Fibroblast of pulmonary artery (primary cell): ENCODE data around the gene GRID2.
A peak's percentile ranks its signal among the peaks of the same experiment; 100 is the strongest.

Experiments used
- DNase-seq: peaks from one replicate; pipeline ENCODE4 v3.0.0-alpha.2; 2010; ENCODE audit warnings: low read depth
- H3K4me3 ChIP-seq: replicated peaks from 2 replicates; pipeline ENCODE4 v1.5.1; 2011; ENCODE audit warnings: low read depth, mild to moderate bottlenecking, control low read depth, low read length, moderate library complexity
- CTCF ChIP-seq: IDR thresholded peaks from 2 replicates; pipeline ENCODE4 v1.5.1; 2011; ENCODE audit warnings: mild to moderate bottlenecking, control low read depth, low read length, inconsistent platforms; ENCODE audit errors: missing control alignments

Gene GRID2

GRCh38 chr4:93179044-93179443, 875.3 kb downstream of the GRID2 start:
- H3K4me3 ChIP-seq = no peak overlapping the region
- no peak for DNase-seq
- TF ChIP-seq CTCF = no peak

DNA sequence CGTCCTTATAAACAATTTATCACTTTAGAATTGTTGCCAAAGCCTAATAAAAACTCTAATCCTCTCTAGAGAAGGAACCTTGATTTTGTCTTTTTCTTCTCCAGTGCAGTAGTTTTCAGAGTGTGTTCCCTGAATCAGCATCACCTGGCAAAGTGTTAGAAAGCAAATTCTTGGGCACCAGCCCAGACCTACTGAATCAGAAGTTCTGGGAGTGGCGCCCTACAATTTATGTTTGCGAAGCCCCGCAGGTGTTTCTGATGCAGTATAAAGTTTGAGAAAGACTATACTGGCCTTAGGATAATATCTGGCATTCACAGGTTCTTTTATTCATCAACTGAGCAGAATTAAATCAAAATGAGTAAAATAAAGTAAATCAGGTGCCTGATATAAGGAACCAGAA, 879.0 kb downstream of the GRID2 start:
- no peak for TF ChIP-seq CTCF
- DNase-seq = no peak
- H3K4me3 ChIP-seq = no peak overlapping the region

DNA sequence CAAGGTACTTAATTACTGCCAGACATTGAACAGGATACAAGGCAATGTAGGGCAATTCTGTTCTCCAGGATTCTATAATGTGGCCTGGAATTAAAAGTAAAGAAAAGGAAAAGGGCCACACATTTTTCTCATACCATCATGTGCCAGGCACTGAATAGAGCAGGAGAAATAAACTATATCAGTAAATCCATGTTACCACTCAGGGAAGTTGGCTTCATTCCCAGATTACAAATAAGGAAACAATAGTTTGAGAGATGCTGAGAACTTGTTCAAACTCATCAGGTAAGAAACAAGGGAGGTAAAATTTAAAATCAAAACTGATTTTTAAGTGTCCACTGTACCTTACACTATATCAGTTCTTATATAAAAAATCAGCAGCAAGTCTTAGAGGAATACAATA, 879.8 kb downstream of the GRID2 start:
- TF ChIP-seq CTCF = no peak
- peak; percentile 20 for DNase-seq
- H3K4me3 ChIP-seq = no peak overlapping the region

DNA sequence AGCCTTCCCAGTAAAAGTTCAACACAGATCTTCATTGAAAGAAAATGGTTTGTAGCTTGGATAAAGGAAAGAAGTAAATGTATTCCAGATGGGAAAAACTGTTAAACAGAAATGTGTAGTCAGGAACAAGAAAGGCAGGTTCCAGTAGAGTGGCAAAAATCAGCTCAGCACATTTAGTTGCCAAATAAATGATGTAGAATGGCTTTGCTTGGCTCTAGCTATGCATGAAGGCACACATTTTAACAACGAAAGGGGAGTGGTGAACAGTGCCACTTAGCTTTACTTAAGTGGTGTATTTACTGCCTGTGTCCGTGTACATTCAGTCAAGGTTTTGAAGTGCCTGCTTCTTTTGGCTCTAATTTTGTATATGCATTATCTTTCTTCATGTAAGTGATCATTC, 880.3 kb downstream of the GRID2 start:
- H3K4me3 ChIP-seq = no peak overlapping the region
- no peak for DNase-seq
- TF ChIP-seq CTCF = no peak

- no peak for TF ChIP-seq CTCF
- H3K4me3 ChIP-seq = no peak overlapping the region
- no peak for DNase-seq
Observed at GRCh38 chr4:93186846-93187245, 883.1 kb downstream of the GRID2 start.

- no peak for DNase-seq
- H3K4me3 ChIP-seq = no peak overlapping the region
- TF ChIP-seq CTCF = no peak
Observed at GRCh38 chr4:93187466-93187865, 883.7 kb downstream of the GRID2 start.

- TF ChIP-seq CTCF = no peak
- DNase-seq = no peak
- no peak overlapping the region for H3K4me3 ChIP-seq
Observed at GRCh38 chr4:93187892-93188291, 884.1 kb downstream of the GRID2 start.
